ENCODE results near the gene DPRX. TPM values are rescaled to one million over a fixed set of nuclear protein-coding genes. Genes with fewer than 3 reads are reported as not detected.
"Not testable (repeated sequence)": the region's sequence is repeated elsewhere in the genome, so short reads cannot be mapped to it uniquely, and the experiment has no call there.

The DPRX gene
- total RNA-seq, 1 donor from 2014 or later: not detected

DNA sequence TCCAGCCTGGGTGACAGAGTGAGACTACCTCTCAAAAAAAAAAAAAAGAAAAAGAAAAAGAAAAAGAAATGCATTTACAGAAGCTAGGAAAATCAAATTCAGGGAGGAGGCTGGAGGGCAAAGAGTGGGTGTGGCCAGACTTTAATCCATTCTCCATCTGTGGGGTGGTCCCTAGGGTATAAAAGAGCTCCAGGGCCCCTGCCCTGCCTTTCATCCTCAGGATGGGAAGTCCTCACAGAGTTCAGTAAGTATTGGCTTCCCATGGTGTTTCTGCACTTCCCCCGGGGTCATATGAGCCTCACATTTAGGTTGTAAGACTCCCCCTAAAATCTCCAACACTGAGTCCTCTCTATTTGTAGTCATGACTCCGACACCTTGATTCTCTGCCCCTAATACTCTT lies 33.0 kb downstream of the DPRX start:
- TF ChIP-seq, protein P1, sequence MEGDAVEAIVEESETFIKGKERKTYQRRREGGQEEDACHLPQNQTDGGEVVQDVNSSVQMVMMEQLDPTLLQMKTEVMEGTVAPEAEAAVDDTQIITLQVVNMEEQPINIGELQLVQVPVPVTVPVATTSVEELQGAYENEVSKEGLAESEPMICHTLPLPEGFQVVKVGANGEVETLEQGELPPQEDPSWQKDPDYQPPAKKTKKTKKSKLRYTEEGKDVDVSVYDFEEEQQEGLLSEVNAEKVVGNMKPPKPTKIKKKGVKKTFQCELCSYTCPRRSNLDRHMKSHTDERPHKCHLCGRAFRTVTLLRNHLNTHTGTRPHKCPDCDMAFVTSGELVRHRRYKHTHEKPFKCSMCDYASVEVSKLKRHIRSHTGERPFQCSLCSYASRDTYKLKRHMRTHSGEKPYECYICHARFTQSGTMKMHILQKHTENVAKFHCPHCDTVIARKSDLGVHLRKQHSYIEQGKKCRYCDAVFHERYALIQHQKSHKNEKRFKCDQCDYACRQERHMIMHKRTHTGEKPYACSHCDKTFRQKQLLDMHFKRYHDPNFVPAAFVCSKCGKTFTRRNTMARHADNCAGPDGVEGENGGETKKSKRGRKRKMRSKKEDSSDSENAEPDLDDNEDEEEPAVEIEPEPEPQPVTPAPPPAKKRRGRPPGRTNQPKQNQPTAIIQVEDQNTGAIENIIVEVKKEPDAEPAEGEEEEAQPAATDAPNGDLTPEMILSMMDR (IDR thresholded peaks at IDR 0.05; ENCODE audit: unreplicated experiment): no peak
- no peak for DNase-seq (ENCODE audit: low spot score in 2 of 2, unreplicated experiment in 2 of 2)
- H3K36me3 Mint-ChIP-seq: no peaks in the 10 kb centered on the region
- peaks cover 6% of the 10 kb centered on the region for H3K4me1 Mint-ChIP-seq
- H3K4me3 Mint-ChIP-seq: no peak overlapping the region
- no peaks in the 10 kb centered on the region for H3K9me3 Mint-ChIP-seq
- H3K27me3 Mint-ChIP-seq (ENCODE audit: low read depth): no peaks in the 10 kb centered on the region
- no peak overlapping the region for H3K27ac Mint-ChIP-seq

DNA sequence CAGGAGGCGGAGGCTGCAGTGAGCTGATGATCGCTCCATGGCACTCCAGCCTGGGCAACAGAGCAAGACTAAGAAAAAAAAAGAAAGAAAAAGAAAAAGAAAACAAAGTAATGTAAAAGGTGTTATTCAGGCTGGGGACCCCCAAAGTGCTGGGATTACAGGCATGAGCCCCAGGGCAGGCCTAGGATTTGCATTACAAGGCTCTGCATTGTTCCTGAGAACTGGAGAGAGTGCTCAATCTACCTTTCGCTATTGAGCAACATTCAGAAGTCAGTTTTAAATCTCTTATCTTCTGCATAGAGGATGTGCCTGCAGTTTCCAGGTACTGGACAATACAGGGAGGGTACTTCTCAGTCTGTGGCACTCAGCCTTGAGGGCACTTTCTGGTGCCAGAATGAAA lies 34.5 kb downstream of the DPRX start:
- not testable (repeated sequence) for H3K9me3 Mint-ChIP-seq; H3K4me3 Mint-ChIP-seq; DNase-seq (ENCODE audit: low spot score in 2 of 2, unreplicated experiment in 2 of 2); H3K27me3 Mint-ChIP-seq (ENCODE audit: low read depth); H3K4me1 Mint-ChIP-seq; H3K27ac Mint-ChIP-seq; H3K36me3 Mint-ChIP-seq

DNA sequence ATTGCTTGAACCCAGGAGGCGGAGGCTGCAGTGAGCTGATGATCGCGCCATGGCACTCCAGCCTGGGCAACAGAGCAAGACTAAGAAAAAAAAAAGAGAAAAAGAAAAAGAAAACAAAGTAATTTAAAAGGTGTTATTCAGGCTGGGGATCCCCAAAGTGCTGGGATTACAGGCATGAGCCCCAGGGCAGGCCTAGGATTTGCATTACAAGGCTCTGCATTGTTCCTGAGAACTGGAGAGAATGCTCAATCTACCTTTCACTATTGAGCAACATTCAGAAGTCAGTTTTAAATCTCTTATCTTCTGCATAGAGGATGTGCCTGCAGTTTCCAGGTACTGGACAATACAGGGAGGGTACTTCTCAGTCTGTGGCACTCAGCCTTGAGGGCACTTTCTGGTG lies 37.0 kb downstream of the DPRX start:
- DNase-seq (ENCODE audit: low spot score in 2 of 2, unreplicated experiment in 2 of 2); H3K36me3 Mint-ChIP-seq; H3K27ac Mint-ChIP-seq; H3K4me1 Mint-ChIP-seq; H3K4me3 Mint-ChIP-seq; H3K27me3 Mint-ChIP-seq (ENCODE audit: low read depth); H3K9me3 Mint-ChIP-seq: not testable (repeated sequence)

DNA sequence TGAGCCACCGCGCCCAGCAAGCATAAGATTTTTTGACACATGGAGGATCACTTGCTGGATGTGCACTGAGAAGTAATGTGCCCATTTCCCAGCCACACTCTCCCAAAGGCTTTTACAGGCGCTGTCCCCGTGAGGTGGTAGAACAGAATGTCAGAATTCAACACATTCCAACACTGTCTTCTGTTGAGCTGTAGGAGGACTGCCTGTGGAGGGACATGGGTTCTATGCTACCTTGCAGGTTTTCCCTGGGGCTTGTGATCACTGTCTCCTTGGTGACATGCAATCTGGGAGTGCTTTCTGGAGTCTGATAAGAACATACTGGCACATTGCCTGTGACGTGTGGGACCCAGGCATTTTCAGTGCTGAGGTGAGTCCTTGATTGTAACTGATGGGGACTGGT lies 38.5 kb downstream of the DPRX start:
- Mint-ChIP-seq H3K4me1 (no peaks in the 10 kb centered on the region), H3K4me3 (no peak overlapping the region), H3K36me3 (no peaks in the 10 kb centered on the region), H3K9me3 (no peaks in the 10 kb centered on the region), H3K27me3 (ENCODE audit: low read depth) (no peaks in the 10 kb centered on the region), H3K27ac (no peak overlapping the region)
- no peak for DNase-seq (ENCODE audit: low spot score in 2 of 2, unreplicated experiment in 2 of 2)
- TF ChIP-seq, protein P1 (IDR thresholded peaks at IDR 0.05; ENCODE audit: unreplicated experiment): no peak

DNA sequence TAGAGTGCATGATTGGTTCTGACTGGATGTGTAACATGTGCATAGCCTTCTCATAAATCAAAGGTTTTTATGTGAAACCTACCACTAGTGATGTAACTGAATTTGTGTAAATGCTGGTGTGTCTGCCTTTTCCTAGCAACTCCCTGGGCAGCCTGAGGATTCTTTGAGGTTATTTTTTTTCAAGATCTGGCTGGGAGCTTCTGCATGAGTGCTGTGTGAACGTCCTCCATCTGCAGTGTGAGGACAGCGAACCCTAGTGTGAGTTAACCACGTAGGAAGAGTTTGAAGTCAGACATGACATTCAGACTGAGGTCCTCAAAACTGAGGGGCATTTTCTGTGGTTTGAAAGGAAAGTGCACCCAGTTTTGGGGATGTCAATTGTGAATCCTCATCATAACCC lies 39.9 kb downstream of the DPRX start:
- no peak overlapping the region for H3K27ac Mint-ChIP-seq
- H3K4me3 Mint-ChIP-seq: no peak overlapping the region
- H3K9me3 Mint-ChIP-seq: no peaks in the 10 kb centered on the region
- H3K27me3 Mint-ChIP-seq (ENCODE audit: low read depth): no peaks in the 10 kb centered on the region
- H3K4me1 Mint-ChIP-seq: no peaks in the 10 kb centered on the region
- TF ChIP-seq, protein P1 (IDR thresholded peaks at IDR 0.05; ENCODE audit: unreplicated experiment): no peak
- no peak for DNase-seq (ENCODE audit: low spot score in 2 of 2, unreplicated experiment in 2 of 2)
- H3K36me3 Mint-ChIP-seq: no peaks in the 10 kb centered on the region

Small RNA genes lying within 50 kb of the gene (microRNA-seq; reads per million reads assigned to microRNA genes)
- not detected for gene MIR1323
- not detected for gene MIR498
- not detected for gene MIR512-1
- not detected for gene MIR512-2
- gene MIR515-1: not detected
- gene MIR515-2: not detected
- not detected for gene MIR519C
- not detected for gene MIR519E
- gene MIR520E: not detected
- 1.2 reads per million for gene MIR520F

Other genes with a start within 250 kb of the DPRX start
- 15.5 to 17.7 TPM (median 16.1 TPM) in 3 replicates for gene ZNF765, start 236.8 kb upstream of the DPRX start, total RNA-seq
- 15.0 to 16.2 TPM (median 16.1 TPM) in 3 replicates for gene ZNF761, start 200.0 kb upstream of the DPRX start, total RNA-seq
- gene ZNF813, start 164.3 kb upstream of the DPRX start, total RNA-seq: 5.4 to 6.1 TPM (median 6.0 TPM) in 3 replicates
- gene ZNF331, start 93.9 kb upstream of the DPRX start, total RNA-seq: 17.6 to 19.5 TPM (median 19.4 TPM) in 3 replicates
- gene NLRP12, start 192.3 kb downstream of the DPRX start, total RNA-seq: 0.07 to 0.11 TPM in 2 of 3 replicates, not detected in the other
- gene MYADM, start 235.9 kb downstream of the DPRX start, total RNA-seq: 195 to 211 TPM (median 200 TPM) in 3 replicates